ENCODE data around the gene SHISA8.

- TF ChIP-seq, protein P1, sequence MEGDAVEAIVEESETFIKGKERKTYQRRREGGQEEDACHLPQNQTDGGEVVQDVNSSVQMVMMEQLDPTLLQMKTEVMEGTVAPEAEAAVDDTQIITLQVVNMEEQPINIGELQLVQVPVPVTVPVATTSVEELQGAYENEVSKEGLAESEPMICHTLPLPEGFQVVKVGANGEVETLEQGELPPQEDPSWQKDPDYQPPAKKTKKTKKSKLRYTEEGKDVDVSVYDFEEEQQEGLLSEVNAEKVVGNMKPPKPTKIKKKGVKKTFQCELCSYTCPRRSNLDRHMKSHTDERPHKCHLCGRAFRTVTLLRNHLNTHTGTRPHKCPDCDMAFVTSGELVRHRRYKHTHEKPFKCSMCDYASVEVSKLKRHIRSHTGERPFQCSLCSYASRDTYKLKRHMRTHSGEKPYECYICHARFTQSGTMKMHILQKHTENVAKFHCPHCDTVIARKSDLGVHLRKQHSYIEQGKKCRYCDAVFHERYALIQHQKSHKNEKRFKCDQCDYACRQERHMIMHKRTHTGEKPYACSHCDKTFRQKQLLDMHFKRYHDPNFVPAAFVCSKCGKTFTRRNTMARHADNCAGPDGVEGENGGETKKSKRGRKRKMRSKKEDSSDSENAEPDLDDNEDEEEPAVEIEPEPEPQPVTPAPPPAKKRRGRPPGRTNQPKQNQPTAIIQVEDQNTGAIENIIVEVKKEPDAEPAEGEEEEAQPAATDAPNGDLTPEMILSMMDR (IDR thresholded peaks at IDR 0.05; ENCODE audit: low read length), result peak; percentile 11; the same call in 1 of the 2 replicates
- TF ChIP-seq EZH2 (IDR thresholded peaks at IDR 0.05; ENCODE audit: borderline replicate concordance, low read length), result no peak
Measured at GRCh38 chr22:41951898-41952474, 37.1 kb upstream of the SHISA8 start, which contains the start of gene SMIM45.

All from OCI-LY1 (cell line).